NCI-H1105 (cell line): ENCODE measurements around the gene DIO3.

Experiments used
- DNase-seq: peaks from one replicate; lab custom pipeline; 2025; lab: John Stamatoyannopoulos, UW

Gene DIO3

DNA sequence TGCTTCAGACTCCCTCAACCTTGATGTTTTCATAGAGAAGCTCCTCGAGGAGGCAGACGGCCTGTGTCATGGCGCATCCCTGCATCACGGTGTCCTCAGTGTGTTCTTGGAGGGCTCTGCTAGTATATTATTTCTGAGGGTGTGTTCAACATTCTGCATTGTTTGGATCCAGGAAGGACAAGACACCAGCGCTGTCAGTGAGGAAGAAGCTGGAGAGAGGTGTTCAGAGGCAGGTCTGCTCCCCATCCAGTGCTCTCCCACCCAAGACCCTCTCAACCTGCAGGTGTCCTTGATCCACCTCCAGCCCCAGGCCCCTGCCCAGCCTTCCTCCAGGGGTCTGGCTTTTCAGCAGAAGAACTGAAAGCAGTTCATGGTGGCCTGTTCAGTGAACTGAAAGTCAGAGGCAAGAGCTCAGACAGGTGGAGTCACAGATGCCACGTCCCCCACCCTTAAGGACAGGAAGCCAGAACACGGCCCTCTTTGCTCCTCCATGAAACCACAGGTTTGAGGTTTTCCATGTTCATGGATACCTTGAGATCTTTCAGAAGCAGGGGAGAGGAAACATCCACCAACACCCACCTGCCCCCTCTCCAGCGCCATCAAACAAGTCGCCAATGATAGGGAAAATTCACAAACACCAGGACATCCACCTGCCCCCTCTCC lies 37.4 kb downstream of the DIO3 start:
- no peak for DNase-seq

DNA sequence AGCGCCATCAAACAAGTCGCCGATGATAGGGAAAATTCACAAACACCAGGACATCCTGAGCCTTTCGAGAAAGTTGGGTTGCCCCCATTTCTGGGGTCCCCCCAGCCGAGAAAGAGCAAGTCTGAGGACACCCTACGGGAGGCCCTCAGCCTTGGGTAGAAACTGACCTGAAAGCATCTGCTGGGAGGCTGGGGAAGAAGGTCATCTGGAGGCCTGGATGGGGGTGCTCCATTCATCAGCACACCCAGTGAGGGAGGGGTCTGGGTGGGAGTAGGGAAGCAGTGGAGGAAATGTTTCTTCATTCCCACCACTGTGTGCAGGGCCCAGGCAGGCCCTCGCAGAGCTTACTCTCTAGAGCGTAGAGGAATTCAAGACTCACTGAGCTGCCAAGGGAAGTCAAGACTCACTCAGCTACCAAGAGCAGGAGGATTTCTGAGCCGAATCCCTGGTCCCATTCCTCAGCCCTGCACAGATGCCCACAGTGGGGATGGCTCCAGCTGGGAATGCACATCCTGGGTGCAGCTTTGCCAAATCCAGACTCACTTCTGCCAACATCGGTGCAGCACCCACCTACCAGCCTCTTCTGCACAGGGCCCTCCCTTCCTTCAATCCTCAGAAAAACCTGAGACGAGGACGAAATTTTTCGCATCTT lies 38.1 kb downstream of the DIO3 start:
- no peak for DNase-seq

- no peak for DNase-seq
Observed at GRCh38 chr14:101600336-101600890, 39.1 kb downstream of the DIO3 start.

DNA sequence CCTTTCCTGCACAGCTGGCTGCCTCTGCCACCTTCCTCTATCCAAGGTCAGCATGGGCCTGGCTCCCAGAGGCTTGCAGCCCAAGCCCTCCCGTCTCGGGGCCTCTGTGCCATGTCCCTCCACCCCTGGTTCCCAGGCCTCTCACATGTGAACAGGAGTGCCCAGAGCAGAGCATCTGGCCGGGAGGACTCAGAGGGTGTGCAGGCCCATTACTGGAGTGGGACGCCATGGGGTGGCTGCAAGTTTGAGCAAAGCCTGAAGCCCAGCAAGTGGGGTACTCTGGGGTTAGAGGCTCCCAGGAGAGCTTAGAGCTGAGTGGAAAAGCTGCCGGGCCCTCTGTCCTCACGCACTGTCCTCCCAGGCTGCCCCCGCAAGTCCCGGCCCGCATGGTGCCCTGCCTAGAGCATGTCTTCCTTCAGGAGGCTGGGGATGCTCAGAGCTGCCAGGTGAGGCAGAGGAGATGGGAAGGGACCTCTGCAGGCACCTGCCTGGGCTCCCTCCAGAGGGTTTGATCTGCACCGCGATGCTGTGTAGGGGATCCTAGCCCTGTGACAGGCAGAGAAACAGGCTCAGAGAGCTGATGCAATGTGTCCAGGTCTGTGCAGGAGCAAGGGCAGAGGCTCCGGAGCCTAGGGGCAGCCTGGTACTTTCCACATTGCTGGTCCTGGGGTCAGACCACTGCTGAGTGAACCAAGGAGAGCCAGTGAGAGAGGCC lies 39.8 kb downstream of the DIO3 start:
- no peak for DNase-seq

DNA sequence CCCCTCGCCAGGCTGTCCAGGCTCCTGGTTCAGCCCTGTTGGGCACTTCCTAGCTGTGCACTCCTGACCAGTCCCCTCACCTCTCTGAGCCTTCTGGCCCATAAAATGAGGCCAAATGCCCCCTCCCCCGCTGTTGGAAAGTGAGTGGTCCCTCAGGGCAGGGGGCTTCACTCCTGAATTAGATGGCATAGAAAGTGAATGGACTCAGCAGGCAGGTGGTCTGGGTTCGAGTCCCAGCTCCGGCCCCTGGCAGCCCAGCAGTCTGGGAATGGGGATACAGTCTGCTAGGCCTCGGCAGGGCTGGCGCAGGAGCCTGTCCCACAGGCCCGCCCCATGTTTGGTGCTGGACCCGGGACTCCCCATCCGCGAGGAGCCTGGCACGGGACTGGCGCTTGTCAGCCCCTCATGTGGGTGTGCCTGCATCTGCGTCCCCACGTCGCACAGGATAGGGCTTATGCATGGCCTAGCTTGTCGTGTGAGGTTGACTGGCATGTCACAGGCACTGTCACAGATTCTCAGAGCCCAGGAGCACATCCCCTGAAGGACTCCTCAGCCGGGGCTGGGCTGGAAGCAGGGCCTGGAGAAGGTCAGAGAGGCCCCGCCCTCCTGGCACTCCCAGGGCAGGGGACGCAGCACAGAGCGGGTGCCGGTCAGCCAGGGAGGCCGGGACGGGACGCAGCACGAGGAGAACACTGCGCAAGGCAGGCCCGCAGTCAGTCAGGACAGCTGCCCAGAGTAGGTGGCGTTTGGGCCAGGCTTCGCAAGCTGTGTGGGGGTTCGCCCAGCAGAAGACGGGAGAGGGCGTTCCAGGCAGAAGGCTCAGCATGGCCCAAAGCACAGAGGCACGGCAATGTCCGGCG lies 40.5 kb downstream of the DIO3 start:
- no peak for DNase-seq

- no peak for DNase-seq
Observed at GRCh38 chr14:101602466-101602840, 41.2 kb downstream of the DIO3 start.

- no peak for DNase-seq
Observed at GRCh38 chr14:101603096-101603495, 41.8 kb downstream of the DIO3 start.

DNA sequence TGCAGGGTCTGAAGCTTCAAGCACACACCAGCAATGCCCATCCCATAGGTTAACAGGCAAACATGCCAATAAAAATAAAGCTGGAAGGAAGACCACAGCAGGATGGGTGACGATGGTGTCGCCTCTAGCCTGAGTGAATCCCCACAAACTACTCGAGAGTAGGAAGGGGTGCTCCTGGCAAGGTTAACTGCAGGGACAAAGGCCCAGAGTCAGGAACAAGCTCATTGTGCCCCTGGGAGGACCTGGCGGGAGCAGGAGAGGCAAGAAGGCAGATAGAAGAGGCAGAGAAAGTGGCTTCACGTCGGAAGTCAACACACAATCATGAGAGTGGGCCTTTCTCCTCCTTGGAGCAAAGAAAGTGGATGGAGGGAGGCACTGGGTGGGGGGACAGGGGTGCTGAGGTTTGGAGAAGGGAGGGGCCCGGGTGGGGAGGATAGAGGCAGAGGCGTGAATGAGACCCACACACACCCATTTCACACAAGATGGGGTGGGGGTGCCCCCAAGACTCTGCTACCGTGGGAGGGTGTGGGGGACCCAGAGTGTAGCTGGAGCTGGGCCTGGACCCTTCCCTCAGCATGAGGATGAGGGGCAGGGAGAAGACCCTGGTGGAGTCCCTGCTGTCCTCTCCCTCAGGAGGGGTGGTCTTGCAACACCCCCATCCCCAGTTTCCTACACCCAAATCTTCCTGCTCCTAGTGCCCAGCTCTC lies 43.1 kb downstream of the DIO3 start:
- DNase-seq: no peak

GRCh38 chr14:101604935-101605780 lies 43.9 kb downstream of the DIO3 start:
- DNase-seq: no peak

DNA sequence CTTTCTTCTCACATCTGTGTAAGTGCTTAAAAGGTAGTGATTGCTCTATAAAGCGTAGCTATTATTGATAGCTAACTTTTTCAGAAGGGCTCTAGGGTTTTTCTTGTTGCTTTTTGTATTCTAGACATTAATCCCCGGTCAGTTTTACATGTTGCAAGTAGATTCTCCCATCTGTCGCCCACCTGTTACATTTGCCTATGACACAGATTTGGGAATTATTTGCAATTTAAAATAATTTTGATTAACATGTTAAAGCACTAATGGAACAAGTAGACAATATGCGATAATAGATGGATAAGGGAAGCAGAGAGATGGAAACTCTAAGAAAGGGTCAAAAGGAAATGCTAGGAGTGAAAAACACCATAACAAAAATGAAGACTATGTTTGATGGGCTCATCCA lies 44.5 kb downstream of the DIO3 start:
- DNase-seq: no peak
